HG02763 (cell line): ENCODE measurements around the gene ALS2CL.

Experiments used
- ATAC-seq: cut with Tn5 transposase; IDR thresholded peaks from one replicate; pipeline ENCODE4 v1.9.1; 2021; ENCODE audit warnings: mild to moderate bottlenecking, moderate library complexity; ENCODE audit not compliant: unreplicated experiment

The ALS2CL gene

GRCh38 chr3:46667061-46667621, 26.3 kb downstream of the ALS2CL start:
- no peak for ATAC-seq

- ATAC-seq = no peak
Observed at GRCh38 chr3:46666453-46666845, 27.0 kb downstream of the ALS2CL start.

GRCh38 chr3:46665763-46666452, 27.6 kb downstream of the ALS2CL start:
- ATAC-seq = no peak

DNA sequence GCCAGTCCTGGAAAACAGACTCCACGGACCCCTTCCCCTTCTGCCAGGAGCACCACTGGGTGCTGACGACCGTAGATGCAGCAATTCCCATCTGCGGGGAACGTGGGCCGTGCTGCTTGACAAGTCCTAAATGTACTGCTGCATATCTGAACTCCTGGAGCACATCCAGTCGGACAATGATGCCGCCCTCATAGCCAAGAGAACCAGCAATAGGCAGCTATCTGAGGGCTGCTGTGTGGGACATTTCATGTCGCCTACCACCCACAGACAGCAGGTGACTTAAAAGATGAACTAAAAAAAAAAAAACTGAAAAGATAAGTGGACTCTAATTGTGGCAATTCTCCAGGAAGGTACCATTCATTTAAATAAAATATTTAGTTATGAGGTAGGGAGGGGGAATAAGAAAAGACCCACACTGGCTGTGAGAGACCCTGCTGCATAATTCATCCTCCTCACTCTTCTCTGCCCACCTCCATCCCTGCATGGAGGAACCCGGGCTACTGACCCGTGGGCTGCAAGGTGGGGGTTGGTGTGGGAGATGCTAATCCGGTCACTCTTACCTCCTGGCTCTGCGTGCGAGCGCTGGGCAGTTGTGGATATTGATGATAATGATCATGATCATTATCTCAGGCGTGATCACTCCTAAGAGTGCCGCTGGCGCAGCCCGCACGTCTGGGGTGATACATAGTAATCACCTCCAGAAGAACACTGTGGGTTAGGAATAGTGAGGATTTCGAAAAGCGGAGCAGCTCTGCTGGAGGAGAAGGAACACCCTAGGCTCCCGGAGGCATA, 28.3 kb downstream of the ALS2CL start:
- no peak for ATAC-seq

- no peak for ATAC-seq
Observed at GRCh38 chr3:46664188-46664970, 29.1 kb downstream of the ALS2CL start.

GRCh38 chr3:46663591-46664135, 29.8 kb downstream of the ALS2CL start:
- no peak for ATAC-seq

GRCh38 chr3:46662771-46663551, 30.5 kb downstream of the ALS2CL start:
- no peak for ATAC-seq

DNA sequence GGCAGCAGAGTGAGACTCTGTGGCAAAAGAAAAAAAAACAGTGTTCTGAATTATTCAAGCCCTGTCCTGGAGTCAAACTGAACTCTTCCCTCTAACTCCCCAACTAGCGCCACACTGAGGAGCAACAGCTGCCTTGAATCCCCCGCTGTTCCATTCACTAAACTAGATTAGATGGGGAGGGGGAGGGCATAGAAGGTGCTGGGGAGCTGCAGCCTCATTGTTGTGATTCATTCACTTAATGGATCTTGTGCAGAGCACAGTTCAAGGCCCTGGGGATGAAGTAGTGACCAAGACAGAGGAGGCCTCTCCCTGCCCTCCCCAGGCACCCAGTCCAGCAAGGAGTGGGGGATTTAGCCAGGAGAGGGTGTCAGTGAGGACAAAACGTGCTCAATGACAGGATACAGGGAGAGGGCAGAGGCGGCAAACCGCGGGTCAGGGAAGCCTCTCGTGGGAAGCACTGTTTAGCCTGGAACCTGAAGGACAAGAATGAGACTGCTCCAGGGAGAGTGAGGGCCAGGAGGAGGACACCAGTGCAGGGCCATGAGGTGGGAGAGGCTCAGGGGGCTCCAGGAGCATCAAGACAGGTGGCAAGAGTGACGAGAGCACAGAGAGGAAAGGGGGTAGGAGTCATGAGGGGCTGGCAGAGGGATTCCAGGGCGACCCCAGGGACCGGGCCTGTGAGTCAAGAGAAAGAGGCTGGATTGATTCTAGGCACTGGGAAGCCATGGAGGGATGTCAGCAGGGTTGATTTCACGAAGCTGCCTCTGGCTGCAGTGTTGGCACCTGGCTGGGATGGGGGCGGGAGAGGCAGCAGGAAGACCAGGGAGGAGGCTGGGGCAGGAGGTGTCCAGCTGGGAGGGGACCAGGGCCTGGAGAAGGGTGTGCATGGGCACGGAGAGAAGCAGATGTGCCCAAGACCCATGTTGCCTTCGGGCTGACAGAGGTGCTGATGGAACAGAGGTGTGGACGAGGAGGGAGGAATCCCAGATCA, 31.4 kb downstream of the ALS2CL start:
- no peak for ATAC-seq

DNA sequence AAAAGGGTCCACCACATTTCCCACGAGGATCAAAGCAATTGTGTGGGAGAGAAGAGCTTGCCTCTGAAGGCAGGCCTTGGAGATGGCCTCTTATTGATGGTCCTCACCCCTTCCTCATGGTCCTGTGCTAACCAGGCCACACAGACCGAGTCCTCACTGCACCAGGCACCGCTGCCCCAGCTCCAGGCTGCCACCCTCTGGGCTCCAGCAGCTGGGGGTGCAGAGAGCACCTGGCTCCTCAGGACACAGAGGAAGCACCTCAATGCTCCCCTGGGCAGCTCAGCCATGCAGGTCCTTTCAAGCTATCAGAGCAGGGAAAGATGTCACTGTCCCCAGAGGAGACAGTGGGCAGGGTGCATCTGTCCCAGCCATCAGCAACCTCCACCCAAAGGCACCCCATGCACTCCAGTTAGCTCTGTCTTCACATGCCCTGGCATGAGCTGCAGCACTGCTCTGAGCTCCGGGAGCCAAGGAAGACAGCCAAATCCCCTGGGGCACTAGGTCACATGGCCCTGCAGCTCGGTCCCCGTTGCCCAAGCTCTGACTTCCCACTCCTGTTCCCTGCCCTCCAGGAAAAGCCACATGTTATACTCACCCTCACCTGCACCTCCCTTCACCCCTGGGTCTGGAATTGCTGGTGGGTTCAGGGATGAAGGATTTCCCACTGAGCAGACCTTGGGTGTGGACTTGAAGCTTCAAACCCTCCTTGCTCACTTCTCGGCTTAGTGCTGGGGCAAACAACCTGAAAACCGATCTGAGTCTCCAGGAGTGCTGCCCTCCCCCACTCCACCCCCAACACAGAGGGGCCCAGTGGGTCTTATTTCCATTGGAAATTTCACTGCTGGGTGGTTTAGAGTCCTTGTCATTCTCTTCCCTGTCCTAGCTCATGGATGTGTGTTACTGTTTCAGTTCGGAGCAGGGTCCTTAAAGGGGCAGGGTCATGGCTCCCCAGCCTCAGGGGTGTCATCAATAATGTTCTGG, 32.6 kb downstream of the ALS2CL start:
- ATAC-seq = no peak

GRCh38 chr3:46660003-46660402, 33.5 kb downstream of the ALS2CL start:
- ATAC-seq = no peak

GRCh38 chr3:46659285-46659684, 34.2 kb downstream of the ALS2CL start:
- ATAC-seq = no peak

- ATAC-seq = no peak
Observed at GRCh38 chr3:46656778-46657556, 36.5 kb downstream of the ALS2CL start.

DNA sequence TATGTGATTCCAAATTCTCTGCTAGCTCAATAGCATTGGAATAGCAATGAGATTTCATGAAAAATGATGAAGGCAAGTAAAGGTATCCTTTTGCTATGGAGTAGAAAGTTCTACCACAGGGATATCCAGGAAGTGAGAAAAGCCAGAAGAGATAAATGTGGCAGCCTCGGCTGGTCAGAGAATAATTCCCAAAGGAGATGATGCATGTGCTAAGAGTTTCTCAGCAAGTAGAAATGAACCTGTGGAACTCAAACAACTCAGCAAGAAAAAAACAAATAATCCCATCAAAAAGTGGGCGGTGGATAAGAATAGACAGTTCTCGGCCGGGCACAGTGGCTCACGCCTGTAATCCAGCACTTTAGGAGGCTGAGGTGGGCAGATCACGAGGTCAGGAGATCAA, 38.2 kb downstream of the ALS2CL start:
- ATAC-seq = no peak

DNA sequence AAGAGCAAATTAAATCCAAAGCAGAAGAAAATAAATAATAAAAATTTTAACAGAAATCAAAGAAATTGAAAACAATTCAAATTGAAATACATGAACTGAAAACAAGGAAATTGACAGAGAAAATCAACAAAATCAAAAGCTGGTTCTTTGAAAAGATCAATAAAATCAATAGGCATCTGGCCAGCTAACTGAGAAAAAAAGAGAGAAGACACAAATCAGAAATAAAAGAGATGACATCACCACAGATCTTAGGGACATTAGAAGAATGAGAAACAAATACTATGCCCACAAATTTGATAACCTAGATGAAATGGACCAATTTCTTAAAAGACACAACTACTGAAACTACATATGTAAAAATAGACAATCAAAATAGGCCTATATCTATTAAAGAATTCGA, 42.4 kb downstream of the ALS2CL start:
- no peak for ATAC-seq

DNA sequence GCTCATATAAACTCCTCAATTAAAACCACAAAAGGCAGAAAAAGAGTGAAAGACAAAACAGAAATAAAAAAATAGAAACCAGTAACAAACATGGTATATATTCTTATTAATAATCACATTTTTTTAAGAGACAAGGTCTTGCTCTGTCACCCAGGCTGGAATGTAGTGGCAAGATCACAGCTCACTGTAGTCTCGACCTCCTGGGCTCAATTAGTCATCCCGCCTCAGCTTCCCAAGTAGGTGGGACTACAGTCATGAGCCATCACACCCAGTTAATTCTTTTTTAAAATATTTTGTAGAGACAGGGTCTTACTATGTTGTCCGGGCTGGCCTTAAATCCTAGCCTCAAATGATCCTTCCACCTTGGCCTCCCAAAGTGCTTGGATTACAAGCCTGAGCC, 44.0 kb downstream of the ALS2CL start:
- ATAC-seq = no peak

DNA sequence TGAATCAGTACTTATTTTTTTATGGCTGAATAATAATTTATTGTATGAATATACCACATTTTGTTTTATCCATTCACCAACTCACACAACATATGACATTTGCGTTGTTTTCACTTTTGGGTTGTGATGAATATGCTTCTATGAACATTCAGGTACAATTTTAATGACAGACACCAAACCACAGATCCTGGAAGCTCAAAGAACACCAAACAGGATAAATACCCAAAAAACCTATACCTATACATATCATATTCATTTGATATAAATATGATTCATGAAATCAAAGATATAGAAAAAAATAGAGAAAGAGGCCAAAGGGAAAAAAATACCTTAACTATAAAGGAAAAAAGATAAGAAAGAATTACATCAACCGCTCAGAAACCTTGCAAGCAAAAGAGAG, 45.4 kb downstream of the ALS2CL start:
- ATAC-seq = no peak

DNA sequence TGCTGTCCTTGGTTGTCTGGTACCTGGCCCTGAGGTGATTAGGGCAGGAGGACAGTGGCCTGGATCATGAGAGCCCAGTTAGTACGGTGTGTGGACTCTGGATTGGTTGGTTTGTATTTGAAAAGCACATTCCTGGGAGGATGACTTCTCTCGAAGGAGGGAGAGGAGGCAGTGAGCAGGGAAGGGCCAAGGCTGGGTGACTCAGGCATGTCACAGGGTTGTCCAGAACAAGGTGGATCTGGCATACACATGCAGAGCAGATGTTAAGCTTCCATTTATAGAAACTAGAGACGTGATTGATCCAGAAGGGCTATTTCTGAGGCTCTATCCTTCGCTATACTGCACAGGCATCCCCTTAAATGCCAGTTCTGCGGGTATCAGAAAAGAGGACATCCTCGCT, 46.8 kb downstream of the ALS2CL start:
- ATAC-seq = no peak
